ENCODE results near the gene DBN1. TPM values are rescaled to one million over a fixed set of nuclear protein-coding genes. Genes with fewer than 3 reads are reported as not detected.

Gene DBN1
- total RNA-seq, 1 donor from 2014 or later = 44.3 TPM

- no peak for DNase-seq (ENCODE audit: low spot score)
Measured at GRCh38 chr5:177410575-177410974, 62.9 kb downstream of the DBN1 start.

DNA sequence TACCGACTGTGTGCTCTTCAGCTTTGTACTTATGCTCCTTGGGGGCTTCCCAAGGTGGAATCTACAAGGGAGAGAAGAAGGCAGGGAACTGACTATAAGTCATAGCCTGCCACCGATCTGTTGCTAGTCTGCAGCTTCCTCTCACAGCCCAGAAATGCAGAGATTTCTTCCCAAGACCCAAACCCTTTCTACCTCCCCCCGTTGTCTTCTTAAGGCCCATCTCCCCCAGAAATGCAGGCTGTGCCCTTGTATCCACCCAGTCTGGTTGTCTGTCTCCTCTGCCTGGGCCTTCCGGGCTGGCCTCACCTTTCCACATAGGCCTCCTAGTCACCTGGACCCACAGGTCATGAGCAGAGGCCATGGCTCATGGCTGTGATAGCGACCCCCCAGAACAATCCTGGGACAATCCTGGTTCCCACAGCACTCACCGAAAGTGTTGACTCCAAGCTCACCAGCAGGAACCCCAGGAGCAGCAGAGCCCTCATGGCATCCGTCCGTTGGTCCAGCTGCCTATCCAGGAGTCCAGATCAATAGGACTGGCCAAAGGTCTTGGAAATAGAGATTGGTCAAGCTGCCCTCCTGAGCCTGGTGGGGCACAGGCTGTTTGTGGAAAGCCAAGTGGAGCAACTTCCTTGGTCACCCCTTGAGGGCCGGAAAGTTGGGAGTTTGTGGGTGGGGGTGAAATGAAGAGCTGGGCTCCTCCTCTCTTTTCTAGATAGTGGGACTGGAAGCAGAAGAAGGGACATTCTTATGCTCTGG lies 64.2 kb downstream of the DBN1 start, which contains the start of gene F12:
TSS of gene F12 (minus strand) at position 522 of the 759 bp plus-strand sequence. CDS start at position 485, 37 bp downstream.
- no peak for DNase-seq (ENCODE audit: low spot score)

Other genes with a start within 250 kb of the DBN1 start
- gene RAB24, start 169.9 kb downstream of the DBN1 start, total RNA-seq = 23.1 TPM
- gene PRELID1, start 169.8 kb downstream of the DBN1 start, total RNA-seq = 110 TPM
- 7.2 TPM for gene MXD3, start 161.7 kb downstream of the DBN1 start, total RNA-seq
- 90.9 TPM for gene LMAN2, start 122.0 kb downstream of the DBN1 start, total RNA-seq
- gene RGS14, start 115.7 kb downstream of the DBN1 start, total RNA-seq = 8.2 TPM
- gene SLC34A1, start 89.2 kb downstream of the DBN1 start, total RNA-seq = not detected
- gene PFN3, start 73.0 kb downstream of the DBN1 start, total RNA-seq = not detected
- gene F12, start 64.1 kb downstream of the DBN1 start, total RNA-seq = not detected
- gene GRK6, start 47.0 kb downstream of the DBN1 start, total RNA-seq = 30.1 TPM
- 1.00 TPM for gene PRR7, start 26.8 kb downstream of the DBN1 start, total RNA-seq
- 58.8 TPM for gene PDLIM7, start 24.0 kb upstream of the DBN1 start, total RNA-seq
- gene DOK3, start 36.2 kb upstream of the DBN1 start, total RNA-seq = 22.6 TPM
- gene DDX41, start 43.3 kb upstream of the DBN1 start, total RNA-seq = 63.8 TPM
- 63.1 TPM for gene FAM193B, start 80.9 kb upstream of the DBN1 start, total RNA-seq
- gene TMED9, start 118.6 kb upstream of the DBN1 start, total RNA-seq = 168 TPM
- 28.8 TPM for gene B4GALT7, start 126.5 kb upstream of the DBN1 start, total RNA-seq

Data from mesenteric fat pad (tissue), 1 donor.